DOHH2 (cell line): ENCODE data around the gene BAHD1.

ENCODE experiments used
- H3F3A ChIP-seq: fragments of 200-600 bp; sonication (generic), shearing (Covaris generic); 2 replicates; pipeline ENCODE4 v1.6.0; 2016; ENCODE audit warnings: antibody characterized with exemption, mild to moderate bottlenecking; ENCODE audit not compliant: control insufficient read depth, insufficient read depth
- H3K27ac ChIP-seq: fragments of 200-600 bp; sonication (generic); 2 replicates; pipeline ENCODE4 v1.5.1; 2014; ENCODE audit warnings: low read depth, mild to moderate bottlenecking, low read length, moderate library complexity
- H3K27me3 ChIP-seq: fragments of 200-600 bp; sonication (generic); 2 replicates; pipeline ENCODE4 v1.6.1; 2014; ENCODE audit warnings: mild to moderate bottlenecking, low read length, mixed read lengths; ENCODE audit not compliant: control insufficient read depth
- H3K36me3 ChIP-seq: fragments of 200-600 bp; sonication (generic); 2 replicates; pipeline ENCODE4 v1.6.1; 2014; ENCODE audit warnings: mild to moderate bottlenecking, low read length, moderate library complexity, mixed read lengths; ENCODE audit not compliant: control insufficient read depth
- H3K4me1 ChIP-seq: fragments of 200-600 bp; sonication (generic); 2 replicates; pipeline ENCODE4 v1.6.1; 2014; ENCODE audit warnings: mild to moderate bottlenecking, low read length, mixed read lengths; ENCODE audit not compliant: control insufficient read depth
- H3K4me2 ChIP-seq: fragments of 200-600 bp; sonication (generic); 2 replicates; pipeline ENCODE4 v1.6.0; 2014; ENCODE audit warnings: mild to moderate bottlenecking, low read length, moderate library complexity
- H3K4me3 ChIP-seq: fragments of 200-600 bp; sonication (generic); 2 replicates; pipeline ENCODE4 v1.5.1; 2014; ENCODE audit warnings: mild to moderate bottlenecking, low read length, mixed read lengths
- H3K79me2 ChIP-seq: fragments of 200-600 bp; sonication (generic); 2 replicates; pipeline ENCODE4 v1.6.1; 2014; ENCODE audit warnings: mild to moderate bottlenecking, low read length, mixed read lengths; ENCODE audit not compliant: control insufficient read depth
- H3K9me2 ChIP-seq: fragments of 200-600 bp; sonication (generic); replicated peaks from 2 replicates; pipeline ENCODE4 v1.6.1; 2014; ENCODE audit warnings: mild to moderate bottlenecking, low read length, mixed read lengths; ENCODE audit not compliant: control insufficient read depth
- H3K9me3 ChIP-seq: fragments of 200-600 bp; sonication (generic); 2 replicates; pipeline ENCODE4 v1.6.1; 2014; ENCODE audit warnings: antibody characterized with exemption, low read length, mixed read lengths; ENCODE audit not compliant: control insufficient read depth, insufficient read depth
- H4K20me1 ChIP-seq: fragments of 200-600 bp; sonication (generic); 2 replicates; pipeline ENCODE4 v1.6.0; 2014; ENCODE audit warnings: low read depth, mild to moderate bottlenecking, antibody characterized with exemption, low read length, moderate library complexity; ENCODE audit not compliant: control insufficient read depth, insufficient read depth
- EZH2phosphoT487 ChIP-seq: fragments of 200-600 bp; sonication (generic); IDR thresholded peaks from 2 replicates; pipeline ENCODE4 v1.6.1; 2017; ENCODE audit warnings: borderline replicate concordance, mild to moderate bottlenecking, antibody characterized with exemption, low read length, moderate library complexity, mixed read lengths
- TF ChIP-seq, protein P1 (sequence below): fragments of 200-600 bp; sonication (generic); IDR thresholded peaks from one replicate; pipeline ENCODE4 v1.5.1; 2014; ENCODE audit warnings: antibody characterized with exemption, mild to moderate bottlenecking, low read depth, low read length; ENCODE audit not compliant: poor library complexity, severe bottlenecking

BAHD1 gene

GRCh38 chr15:40498418-40498817 lies 57.7 kb downstream of the BAHD1 start:
- Histone ChIP-seq H3K4me3 (no peak overlapping the region), H3K27ac (no peak overlapping the region), H3K79me2 (no peaks in the 10 kb centered on the region), H3K36me3 (no peaks in the 10 kb centered on the region), H3K27me3 (peaks cover 40% of the 10 kb centered on the region), H3K4me2 (no peak overlapping the region), H4K20me1 (no peaks in the 10 kb centered on the region), H3K9me2 (no peaks in the 10 kb centered on the region), H3K4me1 (no peaks in the 10 kb centered on the region), H3K9me3 (no peaks in the 10 kb centered on the region), H3F3A (no peaks in the 10 kb centered on the region)
- TF ChIP-seq, protein P1, sequence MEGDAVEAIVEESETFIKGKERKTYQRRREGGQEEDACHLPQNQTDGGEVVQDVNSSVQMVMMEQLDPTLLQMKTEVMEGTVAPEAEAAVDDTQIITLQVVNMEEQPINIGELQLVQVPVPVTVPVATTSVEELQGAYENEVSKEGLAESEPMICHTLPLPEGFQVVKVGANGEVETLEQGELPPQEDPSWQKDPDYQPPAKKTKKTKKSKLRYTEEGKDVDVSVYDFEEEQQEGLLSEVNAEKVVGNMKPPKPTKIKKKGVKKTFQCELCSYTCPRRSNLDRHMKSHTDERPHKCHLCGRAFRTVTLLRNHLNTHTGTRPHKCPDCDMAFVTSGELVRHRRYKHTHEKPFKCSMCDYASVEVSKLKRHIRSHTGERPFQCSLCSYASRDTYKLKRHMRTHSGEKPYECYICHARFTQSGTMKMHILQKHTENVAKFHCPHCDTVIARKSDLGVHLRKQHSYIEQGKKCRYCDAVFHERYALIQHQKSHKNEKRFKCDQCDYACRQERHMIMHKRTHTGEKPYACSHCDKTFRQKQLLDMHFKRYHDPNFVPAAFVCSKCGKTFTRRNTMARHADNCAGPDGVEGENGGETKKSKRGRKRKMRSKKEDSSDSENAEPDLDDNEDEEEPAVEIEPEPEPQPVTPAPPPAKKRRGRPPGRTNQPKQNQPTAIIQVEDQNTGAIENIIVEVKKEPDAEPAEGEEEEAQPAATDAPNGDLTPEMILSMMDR, result no peak
- no peak for TF ChIP-seq EZH2phosphoT487

- H3K79me2 ChIP-seq, result no peaks in the 10 kb centered on the region
- no peak overlapping the region for H3K4me3 ChIP-seq
- H3K9me3 ChIP-seq, result no peaks in the 10 kb centered on the region
- H3K4me2 ChIP-seq, result no peak overlapping the region
- H3K4me1 ChIP-seq, result no peaks in the 10 kb centered on the region
- no peaks in the 10 kb centered on the region for H3F3A ChIP-seq
- no peaks in the 10 kb centered on the region for H4K20me1 ChIP-seq
- H3K27ac ChIP-seq, result no peak overlapping the region
- H3K9me2 ChIP-seq, result no peaks in the 10 kb centered on the region
- no peaks in the 10 kb centered on the region for H3K36me3 ChIP-seq
- TF ChIP-seq, protein P1, result no peak
- TF ChIP-seq EZH2phosphoT487, result no peak
- H3K27me3 ChIP-seq, result peaks cover 35% of the 10 kb centered on the region
These were observed 58.1 kb downstream of the BAHD1 start for GRCh38 chr15:40498891-40499290.

DNA sequence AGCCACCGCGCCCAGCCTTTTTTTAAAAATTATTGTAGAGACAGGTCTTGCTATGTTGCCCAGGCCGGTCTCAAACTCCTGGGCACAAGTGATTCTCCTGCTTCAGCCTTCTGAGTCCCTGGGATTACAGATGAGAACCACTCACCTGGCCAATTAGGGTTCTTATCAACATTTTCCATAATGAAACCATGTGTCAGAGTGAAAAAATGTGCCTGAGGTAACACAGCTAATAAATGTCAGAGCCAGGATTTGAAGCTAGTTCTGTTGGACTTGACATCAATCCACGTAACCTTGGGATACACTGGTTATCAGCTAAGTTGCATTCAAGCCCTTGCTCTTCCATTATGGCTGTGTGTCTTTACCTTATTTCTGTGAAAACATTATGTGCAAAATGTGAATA lies 59.2 kb downstream of the BAHD1 start:
- H3K79me2 ChIP-seq, result no peaks in the 10 kb centered on the region
- no peaks in the 10 kb centered on the region for H3K36me3 ChIP-seq
- H3K27me3 ChIP-seq, result peaks cover 26% of the 10 kb centered on the region
- no peaks in the 10 kb centered on the region for H3K9me2 ChIP-seq
- no peaks in the 10 kb centered on the region for H3F3A ChIP-seq
- H3K4me2 ChIP-seq, result no peak overlapping the region
- TF ChIP-seq, protein P1, result no peak
- no peak for TF ChIP-seq EZH2phosphoT487
- H3K4me3 ChIP-seq, result no peak overlapping the region
- H4K20me1 ChIP-seq, result no peaks in the 10 kb centered on the region
- H3K4me1 ChIP-seq, result no peaks in the 10 kb centered on the region
- H3K9me3 ChIP-seq, result no peaks in the 10 kb centered on the region
- no peak overlapping the region for H3K27ac ChIP-seq
